ENCODE data around the gene COL5A2. TPM values are rescaled to one million over a fixed set of nuclear protein-coding genes. Genes with fewer than 3 reads are reported as not detected.

The COL5A2 gene
- total and polyA plus RNA-seq, 12 donors, result 5.2 to 46.4 (median 14.5) TPM

- intact Hi-C loops (cut with DNase I), result no loop called here
- no peak overlapping the region for H3K27ac ChIP-seq
Measured at GRCh38 chr2:189018631-189019030, 160.9 kb downstream of the COL5A2 start.

GRCh38 chr2:189016311-189016861 lies 163.2 kb downstream of the COL5A2 start:
- no peak for DNase-seq
- Histone ChIP-seq H3K9me3 (replicated peaks in 1 of 3) (no peaks in the 10 kb centered on the region), H3K4me1 (replicated peaks in 1 of 2) (no peaks in the 10 kb centered on the region), H3K27ac (no peak overlapping the region), H3K36me3 (replicated peaks in 1 of 2) (peaks cover 0 to under 1% of the 10 kb centered on the region in 2 donors), H3K27me3 (no peaks in the 10 kb centered on the region), H3K4me3 (no peak overlapping the region)
- intact Hi-C loops (cut with DNase I), result no loop called here
- no peak for TF ChIP-seq CTCF (IDR thresholded peaks at IDR 0.05)
- no peak for TF ChIP-seq POLR2A (IDR thresholded peaks at IDR 0.05)

More at GRCh38 chr2:189018631-189019030, 160.9 kb downstream of the COL5A2 start:
- no peak for TF ChIP-seq CTCF (IDR thresholded peaks at IDR 0.05)
- H3K4me3 ChIP-seq, result no peak overlapping the region
- no peaks in the 10 kb centered on the region for H3K9me3 ChIP-seq (replicated peaks in 1 of 3)
- no peaks in the 10 kb centered on the region for H3K4me1 ChIP-seq (replicated peaks in 1 of 2)
- H3K36me3 ChIP-seq (replicated peaks in 1 of 2), result no peaks in the 10 kb centered on the region
- no peaks in the 10 kb centered on the region for H3K27me3 ChIP-seq
- DNase-seq, result no peak

GRCh38 chr2:189015359-189015758 lies 164.2 kb downstream of the COL5A2 start:
- DNase-seq, result no peak
- intact Hi-C loops (cut with DNase I), result no loop called here

GRCh38 chr2:189014449-189015138 lies 165.0 kb downstream of the COL5A2 start:
- TF ChIP-seq CTCF (IDR thresholded peaks at IDR 0.05), result no peak
- no peak for TF ChIP-seq POLR2A (IDR thresholded peaks at IDR 0.05)

More at GRCh38 chr2:189015359-189015758, 164.2 kb downstream of the COL5A2 start:
- Histone ChIP-seq H3K27ac (no peak overlapping the region), H3K27me3 (no peaks in the 10 kb centered on the region), H3K9me3 (replicated peaks in 1 of 3) (no peaks in the 10 kb centered on the region), H3K4me1 (replicated peaks in 1 of 2) (no peaks in the 10 kb centered on the region), H3K36me3 (replicated peaks in 1 of 2) (peaks cover 0 to 4% of the 10 kb centered on the region in 2 donors), H3K4me3 (no peak overlapping the region)
- 39 to 51% (median 45%) methylated on average over 1 of the region's 1 CpG for WGBS, 4 donors
- TF ChIP-seq CTCF (IDR thresholded peaks at IDR 0.05) (no peak), POLR2A (IDR thresholded peaks at IDR 0.05) (no peak)

More at GRCh38 chr2:189014449-189015138, 165.0 kb downstream of the COL5A2 start:
- Histone ChIP-seq H3K27ac (no peak overlapping the region), H3K4me3 (no peak overlapping the region), H3K4me1 (replicated peaks in 1 of 2) (no peaks in the 10 kb centered on the region), H3K27me3 (no peaks in the 10 kb centered on the region), H3K9me3 (replicated peaks in 1 of 3) (no peaks in the 10 kb centered on the region), H3K36me3 (replicated peaks in 1 of 2) (peaks cover 0 to 4% of the 10 kb centered on the region in 2 donors)
- DNase-seq, result no peak
- intact Hi-C loops (cut with DNase I), result no loop called here
- 61 to 68% (median 66%) methylated on average over 2 of the region's 2 CpGs for WGBS, 4 donors

Data from adrenal gland (tissue), 12 donors.